ENCODE measurements around the gene ZCCHC12.
"Not testable (repeated sequence)": the region's sequence is repeated elsewhere in the genome, so short reads cannot be mapped to it uniquely, and the experiment has no call there.

The ZCCHC12 gene

DNA sequence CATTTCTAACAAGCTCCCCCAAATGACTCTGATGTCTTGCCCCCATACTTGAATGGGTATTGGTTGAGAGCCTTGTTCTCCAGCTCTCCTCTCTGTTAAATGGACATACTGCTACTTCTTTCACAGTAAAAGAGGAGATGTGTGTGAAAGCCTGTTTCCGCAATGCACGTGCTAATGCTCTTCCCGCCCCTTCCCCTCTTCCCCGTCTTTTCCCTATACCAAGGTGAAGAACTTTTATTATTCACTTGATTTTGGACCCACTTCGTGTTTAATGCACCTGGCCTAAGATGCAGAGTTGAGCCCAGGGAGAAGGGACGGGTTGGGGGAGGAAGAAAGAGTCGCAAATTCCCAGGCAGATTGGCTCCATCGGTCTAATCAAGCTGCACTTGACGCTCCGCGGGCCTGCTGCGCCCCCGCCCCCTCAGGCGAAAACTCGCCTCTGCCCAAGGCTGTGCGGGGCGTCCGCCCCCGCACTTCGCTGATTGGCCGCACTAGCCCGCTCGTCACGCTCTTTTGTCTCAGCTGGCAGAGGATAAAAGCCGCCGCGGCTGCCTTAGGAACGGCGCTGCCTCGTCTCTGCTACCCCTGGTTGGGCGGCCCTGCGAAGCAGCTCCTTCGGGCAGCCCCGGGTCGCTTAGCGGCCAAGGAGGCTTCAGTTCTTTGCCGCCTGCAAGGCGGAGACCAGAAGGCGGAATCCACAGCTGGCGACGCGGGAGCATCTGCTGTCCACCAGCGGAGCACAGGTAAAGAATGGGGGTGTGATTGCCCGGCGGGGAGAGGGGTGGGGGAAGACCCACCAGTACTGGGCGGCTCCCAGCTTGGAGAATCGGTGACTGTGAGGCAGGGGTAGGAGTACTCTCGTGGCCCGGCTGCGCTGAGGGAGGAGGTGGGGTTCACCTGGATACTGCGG is at the start of gene ZCCHC12:
TSS of gene ZCCHC12 (plus strand) at position 562 of the 910 bp plus-strand sequence. CDS start 1,421 bp downstream, outside the sequence.
- peak; percentile 44 for DNase-seq

DNA sequence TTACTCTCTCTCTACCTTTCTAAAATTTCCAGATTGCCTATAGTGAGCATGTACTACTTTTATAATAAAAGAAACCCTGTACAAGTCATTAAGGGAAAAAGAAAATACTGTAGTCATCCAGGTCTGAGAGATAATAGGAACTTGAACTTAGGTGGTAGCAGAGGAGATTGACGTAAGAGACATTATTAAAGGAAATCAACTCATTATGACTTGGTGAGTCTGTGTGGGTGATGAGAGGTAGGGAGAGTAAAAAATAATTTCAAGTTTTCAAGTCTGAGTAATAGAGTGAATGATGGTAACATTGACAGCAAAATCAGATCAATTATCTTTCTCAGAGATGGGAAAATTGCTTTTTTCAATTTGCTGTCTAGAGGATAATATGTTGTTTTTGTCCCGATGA is 44.0 kb upstream of the ZCCHC12 start:
- no peak for DNase-seq

DNA sequence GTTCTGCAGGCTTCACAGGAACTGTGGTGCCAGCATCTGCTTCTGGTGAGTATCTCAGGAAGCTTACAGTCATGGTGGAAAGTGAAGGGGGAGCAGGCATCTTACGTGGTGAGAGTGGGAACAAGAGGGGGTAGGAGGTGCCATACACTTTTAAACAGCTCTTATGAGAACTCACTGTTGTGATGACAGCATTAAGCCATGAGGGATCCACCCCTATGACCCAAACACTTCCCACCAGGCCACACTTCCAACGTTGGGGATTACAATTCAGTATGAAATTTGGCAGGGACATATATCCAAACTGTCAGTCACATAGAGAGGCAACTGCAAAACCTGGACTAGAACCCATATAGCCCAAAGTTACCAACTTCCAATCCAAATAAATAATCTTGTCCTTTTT is 43.1 kb upstream of the ZCCHC12 start:
- no peak for DNase-seq

DNA sequence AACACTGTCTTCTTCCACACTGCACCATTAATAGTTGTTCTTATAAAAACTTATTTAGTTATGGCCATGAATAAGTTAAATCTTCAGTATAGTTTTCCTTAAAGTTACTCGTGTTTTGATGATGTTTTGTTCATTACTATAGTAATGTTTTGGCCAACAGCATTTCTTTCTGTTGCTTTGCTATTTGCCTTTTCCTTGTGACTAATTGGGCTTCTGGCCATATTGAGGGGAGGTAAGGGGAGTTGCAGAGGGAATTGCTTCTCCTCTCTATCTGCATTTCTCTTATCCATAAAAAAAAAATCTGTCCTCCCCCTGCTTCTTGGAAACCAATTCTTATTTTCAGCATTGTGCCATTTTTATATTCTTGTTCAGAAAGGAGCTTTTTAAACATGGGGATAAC is 42.7 kb upstream of the ZCCHC12 start:
- DNase-seq: peak; percentile 26

DNA sequence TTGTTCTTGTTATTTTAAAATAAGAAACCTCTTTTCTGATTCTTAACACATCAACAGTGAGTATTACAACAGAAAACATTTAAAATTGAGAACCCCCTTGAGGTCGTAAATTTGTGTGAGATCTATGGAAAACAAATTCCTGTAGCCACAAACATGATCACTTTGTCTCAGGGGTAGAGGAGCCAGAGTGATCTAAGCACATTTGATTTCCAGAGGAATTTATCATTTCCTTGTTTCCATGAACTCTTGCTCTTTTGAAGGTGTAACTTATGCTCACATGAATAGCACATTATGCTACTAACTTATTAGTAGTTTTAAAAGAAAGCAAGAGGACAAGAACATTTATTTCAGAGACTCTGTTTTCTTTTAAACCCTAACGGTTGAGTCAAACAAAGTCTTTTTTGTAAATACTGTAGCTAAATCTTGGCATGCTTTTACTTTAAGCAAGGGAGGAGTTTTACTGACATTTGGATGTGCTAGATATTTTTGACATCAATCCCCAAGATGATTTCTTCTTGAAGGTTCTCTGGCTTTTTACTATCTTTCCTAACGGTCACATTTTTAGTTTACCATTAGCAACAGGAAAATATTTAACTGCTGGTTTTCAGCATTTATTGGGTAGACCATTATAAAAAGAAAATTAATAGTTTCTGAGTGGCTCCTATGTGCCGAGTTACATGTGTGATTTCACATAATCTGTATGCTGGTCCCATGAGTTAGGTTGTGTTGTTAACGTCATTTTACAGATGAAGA is 27.9 kb upstream of the ZCCHC12 start:
- DNase-seq: peak; percentile 15

DNA sequence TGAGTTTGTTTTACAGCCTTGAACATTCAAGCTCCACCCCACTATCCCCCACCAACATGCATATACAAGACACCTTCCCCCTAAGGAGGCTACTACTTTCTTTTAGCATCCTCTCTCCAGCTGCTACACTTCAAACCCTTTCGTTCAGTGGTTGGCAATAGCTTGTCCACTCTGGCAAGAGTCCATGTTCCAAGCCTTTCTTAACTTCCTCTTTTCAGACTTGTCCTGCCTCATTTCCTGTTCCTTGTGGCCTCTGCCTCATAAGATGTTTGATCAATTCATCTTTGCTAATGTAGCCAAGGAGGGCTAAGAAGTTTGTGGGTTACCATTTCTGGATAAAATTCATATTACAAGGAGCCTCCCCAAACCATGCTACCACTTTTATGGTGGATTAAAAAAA is 20.8 kb upstream of the ZCCHC12 start:
- DNase-seq: peak; percentile 22

DNA sequence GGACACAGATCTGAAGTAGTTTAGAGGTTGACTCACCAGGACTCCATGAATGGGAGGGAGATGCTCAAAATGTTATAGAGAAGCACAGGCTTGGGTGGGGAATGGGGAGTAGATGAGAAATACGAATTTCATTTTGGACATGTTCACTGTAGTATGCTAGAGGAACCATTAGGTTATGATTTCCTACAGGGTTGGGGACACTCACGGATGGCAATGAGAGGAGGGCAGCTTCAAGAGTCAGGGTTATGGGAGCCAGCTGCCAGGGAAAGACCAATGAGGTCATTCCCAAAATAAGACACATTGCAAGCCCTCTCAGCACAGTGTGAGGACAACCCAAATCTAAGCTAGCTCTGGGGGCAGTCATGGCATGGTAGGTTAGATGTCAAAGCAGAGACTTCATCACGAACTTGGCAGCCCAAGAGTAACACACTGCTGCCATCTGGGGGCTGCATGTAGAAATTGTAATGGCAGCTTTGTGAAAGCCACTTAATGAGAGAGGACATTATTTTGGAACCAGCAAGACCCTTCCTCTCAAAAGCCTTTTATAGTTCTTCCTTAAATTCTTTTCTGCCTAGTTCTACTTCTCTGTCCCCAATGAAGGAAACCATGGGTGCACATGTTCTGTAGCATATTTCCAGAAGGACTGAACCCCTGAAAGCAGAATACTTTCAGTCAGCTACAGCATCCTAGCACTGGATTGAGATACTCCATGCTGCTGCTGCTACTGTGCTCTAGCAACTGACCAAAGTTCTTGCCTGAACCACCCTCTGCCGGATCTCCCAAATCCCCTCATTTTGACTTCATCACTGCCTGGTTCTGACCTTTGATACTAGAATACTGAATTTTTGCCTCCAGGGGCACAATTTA is 16.2 kb upstream of the ZCCHC12 start:
- DNase-seq: peak; percentile 46

DNA sequence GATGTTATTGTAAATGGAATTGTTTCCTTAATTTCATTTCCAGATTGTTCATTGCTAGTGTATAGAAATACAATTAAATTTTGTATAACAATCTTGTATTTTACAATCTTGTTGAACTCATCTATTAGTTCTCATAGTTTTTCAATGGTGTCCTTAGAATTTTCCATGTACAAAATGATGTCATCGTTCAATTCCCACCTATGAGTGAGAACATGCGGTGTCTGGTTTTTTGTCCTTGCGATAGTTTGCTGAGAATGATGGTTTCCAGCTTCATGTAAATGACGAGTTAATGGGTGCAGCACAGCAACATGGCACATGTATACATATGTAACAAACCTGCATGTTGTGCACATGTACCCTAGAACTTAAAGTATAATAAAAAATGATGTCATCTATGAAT is 6.4 kb upstream of the ZCCHC12 start:
- DNase-seq: not testable (repeated sequence)

DNA sequence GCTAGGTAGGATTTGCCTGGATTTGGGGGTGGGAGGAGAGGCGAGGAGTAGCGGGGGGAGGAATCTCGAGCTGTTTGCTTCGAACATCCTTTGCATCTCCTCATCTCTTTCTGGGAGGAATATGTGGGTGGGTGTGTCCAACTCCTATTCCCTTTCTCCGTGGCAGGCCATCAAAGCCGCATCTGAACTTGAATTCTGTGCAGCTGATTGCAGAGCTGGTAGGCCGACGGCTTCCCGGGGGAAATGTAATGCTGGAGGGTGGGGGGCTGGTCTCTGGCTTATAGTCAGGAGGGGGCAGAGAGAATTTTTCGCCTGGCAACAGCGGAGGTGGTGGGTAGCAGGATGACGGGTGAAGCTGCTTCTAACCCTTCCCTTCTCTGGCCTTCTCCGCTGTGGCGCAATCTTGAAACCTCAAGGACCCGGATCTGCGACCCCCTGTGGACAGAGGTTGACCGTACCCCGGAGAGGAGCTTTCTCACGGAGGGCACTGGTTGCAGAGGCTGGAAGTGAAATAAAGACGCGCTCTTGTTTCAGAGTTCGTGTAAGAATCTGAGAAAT is 628 bp downstream of the ZCCHC12 start:
- DNase-seq: no peak

DNA sequence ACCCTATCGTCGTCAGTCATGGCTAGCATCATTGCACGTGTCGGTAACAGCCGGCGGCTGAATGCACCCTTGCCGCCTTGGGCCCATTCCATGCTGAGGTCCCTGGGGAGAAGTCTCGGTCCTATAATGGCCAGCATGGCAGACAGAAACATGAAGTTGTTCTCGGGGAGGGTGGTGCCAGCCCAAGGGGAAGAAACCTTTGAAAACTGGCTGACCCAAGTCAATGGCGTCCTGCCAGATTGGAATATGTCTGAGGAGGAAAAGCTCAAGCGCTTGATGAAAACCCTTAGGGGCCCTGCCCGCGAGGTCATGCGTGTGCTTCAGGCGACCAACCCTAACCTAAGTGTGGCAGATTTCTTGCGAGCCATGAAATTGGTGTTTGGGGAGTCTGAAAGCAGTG is 1.6 kb downstream of the ZCCHC12 start:
- no peak for DNase-seq

DNA sequence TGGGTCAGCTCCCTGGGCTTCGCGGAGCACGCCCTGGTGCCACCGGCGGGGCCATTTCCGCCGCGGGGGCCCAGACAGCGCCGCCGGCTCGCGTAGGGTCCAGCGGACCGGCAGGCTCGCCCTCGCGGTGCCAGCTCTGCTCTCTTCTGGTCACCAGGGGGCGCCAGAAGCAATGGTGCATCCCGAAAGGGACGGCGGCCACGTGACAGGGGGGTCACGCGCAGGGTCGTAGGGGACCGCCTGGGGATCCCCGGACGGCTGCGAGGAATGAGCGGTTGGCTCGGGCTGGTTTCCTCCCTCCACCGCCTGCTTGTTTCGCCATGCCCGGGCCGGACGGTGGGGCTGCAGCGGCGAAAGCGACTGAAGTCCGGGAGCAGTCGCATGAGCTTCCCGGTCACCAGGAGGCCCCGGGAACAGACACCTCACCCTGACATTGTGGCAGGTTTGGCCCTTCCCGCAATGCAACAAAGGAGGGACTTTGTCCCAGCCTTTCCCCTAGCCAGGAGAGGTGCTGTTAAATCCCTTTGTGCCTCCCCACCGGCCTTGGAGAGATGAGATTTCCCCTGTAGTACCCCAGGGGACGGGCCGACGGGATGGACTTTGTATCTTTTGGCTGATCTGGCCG is 15.8 kb downstream of the ZCCHC12 start:
- peak; percentile 46 for DNase-seq

DNA sequence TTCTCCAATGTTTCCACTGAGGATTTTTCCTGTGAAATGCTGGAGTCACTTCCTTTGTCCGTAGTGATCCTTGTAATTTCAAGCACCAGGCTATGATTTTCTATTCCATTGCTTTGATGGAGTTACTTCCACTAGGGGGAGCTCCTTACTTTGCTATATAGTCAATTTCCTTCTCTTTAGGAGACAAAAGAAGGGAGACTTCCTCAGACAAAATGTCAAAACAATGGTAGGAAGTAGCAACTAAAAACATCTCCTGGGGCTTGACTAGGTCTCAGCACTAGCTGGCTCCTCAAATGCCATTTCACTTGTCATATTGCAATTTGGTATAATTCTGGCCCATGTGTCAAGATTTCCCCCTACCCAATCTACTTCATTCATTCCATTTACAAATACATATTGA is 24.1 kb downstream of the ZCCHC12 start:
- DNase-seq: peak; percentile 31

DNA sequence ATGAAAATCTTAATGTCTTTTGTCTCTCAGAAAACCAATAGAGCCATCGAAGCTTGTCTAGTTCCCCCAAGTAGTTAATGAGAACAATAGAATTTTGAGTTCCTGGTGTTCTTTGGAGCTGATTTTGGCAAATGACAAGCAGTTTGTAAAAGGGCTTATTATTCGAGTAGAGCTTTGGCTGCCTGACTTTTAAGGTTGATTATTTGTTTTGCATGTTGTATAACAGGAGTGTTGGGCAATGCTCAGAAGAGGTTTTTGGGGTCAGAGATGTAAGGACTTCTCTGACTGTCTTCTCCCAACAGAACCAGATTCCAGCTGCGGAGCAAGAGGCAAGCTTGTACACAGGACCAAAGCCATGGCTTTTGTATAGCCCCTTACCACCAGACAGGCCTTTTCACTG is 30.0 kb downstream of the ZCCHC12 start:
- no peak for DNase-seq

DNA sequence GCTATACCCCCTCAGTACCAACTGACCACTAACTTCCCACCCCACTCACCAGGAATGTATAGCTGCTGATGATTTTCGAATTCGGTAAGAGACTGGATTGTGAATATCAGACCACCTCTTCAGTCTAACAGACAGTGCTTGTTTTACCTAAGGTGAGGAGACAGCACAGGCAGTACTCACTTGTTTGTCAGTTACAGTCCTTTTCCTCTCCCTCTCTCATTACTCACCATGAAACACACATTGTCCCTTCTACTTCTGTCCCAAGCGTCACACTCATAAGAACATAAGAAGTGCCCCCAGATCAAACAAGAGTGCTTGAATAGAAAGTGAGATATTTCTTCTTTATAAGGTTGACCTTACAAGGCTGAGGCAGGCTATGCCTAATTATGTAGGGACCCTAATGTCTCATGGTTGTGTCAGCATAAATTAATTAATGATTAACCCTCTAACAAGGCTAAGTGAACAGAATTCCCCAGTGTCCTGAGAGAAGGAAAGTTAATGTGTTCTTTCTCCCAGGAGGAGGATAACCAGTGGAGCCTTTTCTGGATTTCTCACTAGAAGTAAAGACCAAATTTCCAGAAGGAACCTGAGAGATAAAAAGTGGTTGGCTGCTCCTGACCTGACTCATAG is 32.2 kb downstream of the ZCCHC12 start:
- DNase-seq: no peak

DNA sequence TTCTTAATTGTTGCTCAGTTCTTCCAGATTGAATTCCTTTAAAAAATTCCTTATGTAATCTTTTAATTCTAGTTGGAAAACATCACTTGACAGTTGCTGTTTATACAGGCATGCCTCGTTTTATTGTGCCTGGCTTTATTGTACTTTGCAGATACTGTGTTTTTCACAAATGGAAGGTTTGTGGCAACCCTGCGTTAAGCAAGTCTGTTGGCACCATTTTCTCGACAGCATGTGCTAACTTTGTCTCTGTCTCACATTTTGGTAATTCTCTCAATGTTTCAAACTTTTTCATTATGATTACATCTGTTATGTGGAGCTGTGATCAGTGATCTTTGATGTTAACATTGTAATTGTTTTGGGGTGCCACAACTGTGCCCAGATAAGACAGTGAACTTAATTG is 33.4 kb downstream of the ZCCHC12 start:
- DNase-seq: no peak

DNA sequence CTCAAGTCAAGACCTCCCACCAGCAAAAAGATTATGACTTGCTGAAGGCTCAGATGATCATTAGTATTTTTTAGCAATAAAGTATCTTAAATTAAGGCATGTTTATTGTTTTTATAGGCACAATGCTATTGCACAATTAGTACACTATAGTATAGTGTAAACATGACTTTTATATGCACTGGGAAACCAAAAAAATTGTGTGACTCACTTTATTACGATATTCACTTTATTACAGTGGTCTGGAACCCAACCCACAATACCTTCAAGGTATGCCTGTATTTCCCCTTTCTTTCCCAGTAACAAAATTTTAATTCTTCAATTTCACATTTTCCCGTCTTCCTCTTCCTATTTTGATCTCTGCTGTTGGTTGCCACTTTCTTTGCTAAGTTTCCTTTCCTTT is 37.7 kb downstream of the ZCCHC12 start:
- DNase-seq: no peak

DNA sequence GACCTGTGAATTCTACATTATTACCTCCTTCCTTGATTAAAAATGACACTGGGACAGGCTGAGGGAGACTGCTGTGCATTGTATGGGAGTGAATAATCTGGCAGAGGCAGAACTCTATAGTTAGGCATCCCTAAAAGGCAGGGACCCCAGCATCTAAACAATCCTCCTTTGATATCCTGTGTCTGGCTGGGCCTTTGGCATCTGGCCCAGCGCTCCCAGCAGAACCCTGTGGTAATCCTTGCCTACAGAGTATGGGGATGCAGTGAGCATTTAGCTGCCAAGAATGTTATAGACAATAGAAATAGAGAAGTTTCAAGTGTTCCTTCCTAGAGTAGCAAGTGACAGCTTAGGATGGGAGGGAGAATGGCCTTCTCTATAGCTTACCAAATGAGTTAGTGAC is 38.5 kb downstream of the ZCCHC12 start:
- DNase-seq: no peak

DNA sequence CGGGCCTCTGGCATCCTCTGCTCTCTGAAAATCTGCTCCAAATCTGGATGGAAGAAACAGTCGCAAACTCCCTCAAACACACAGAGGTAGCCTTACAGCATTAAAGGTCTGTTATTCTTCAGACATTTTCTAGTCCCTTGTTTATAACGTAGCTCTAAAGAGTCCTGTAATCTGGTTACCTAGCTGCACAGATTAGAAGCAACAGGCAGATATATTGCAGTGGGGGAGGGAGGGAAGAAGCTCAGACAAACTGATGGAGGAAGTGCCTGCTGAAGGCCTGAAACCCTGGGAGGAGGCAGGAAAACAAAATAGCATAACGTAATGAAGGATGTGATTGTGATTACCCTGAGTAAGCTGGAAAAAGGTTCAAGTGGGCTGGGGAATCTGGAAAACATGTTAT is 39.4 kb downstream of the ZCCHC12 start:
- no peak for DNase-seq

DNA sequence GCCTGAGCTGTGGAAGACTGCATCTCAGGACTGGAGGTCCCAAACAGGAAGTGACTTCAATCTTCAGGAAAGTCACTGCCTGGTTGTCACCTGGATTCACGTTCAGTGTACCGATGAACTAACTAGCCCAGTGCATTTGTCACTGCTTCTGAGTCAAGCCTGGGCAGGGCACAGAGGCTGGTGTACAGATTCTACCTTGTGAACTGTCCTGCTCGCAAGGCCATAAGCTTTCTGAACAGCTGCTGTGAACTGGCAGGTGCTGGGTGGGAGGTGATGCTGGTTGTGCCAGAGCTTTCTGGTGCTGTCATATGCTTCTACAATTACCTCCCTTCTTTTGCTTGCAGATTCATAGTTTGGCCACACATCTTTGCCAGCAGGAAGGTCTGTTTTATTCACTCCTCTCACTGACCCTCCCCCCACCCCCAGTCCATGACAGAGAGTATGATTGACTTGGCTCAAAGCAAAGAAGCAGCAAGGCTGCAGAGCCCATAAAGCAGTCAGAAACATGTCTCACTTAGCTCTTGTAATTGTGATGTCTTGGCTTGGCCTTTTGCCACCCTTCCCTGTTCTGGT is 40.5 kb downstream of the ZCCHC12 start:
- DNase-seq: no peak

DNA sequence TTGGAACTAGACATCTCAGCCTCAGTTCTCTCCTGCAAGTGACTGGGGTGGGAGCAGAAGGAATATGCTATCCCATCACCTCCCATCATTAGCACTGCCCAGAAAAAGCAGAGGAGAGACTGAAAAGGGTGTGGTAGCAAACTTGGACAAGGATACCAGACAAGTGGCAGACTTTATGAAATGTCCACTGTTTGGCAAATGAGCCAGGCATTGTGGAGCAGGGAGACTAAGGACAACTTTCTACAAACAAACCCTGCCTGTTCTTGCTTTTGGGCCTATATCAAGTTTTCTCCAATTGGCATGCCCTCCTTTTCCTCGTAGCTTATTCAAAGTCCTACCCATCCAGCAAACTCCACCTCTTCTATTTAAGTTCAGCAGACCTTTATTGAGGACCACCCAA is 41.6 kb downstream of the ZCCHC12 start:
- no peak for DNase-seq

DNA sequence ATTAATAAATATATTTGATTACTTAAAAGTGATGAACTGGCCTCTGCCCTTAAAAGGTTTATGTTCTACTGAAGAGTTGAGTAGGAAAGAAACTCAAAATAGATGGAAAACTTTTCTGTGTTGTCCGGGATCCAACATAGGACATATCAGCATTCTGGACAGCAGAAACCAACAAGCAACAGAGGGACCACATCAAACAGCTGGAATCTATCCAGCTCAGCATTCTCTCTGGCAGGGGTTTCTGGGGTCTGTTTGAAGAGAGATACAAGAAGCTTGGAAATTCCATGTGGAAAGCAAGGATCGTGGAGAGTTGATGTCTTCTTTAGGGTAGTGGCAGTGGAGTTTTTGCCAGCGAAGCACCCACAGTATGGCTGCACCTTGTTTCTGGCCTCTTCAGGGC is 43.6 kb downstream of the ZCCHC12 start:
- no peak for DNase-seq

Data from fibroblast of skin of right biceps (primary cell).